HepG2 (cell line): Measurements from ENCODE around the gene ACTN3. TPM values are rescaled to one million over a fixed set of nuclear protein-coding genes. Genes with fewer than 3 reads are reported as not detected.
"Not testable (repeated sequence)": the region's sequence is repeated elsewhere in the genome, so short reads cannot be mapped to it uniquely, and the experiment has no call there.

Experiments
- ATAC-seq: fragments of 200-7000 bp; cut with Tn5 transposase; 3 replicates; pipeline ENCODE4 v1.9.1; 2020; ENCODE audit warnings: mild to moderate bottlenecking, moderate library complexity
- BruUV-seq: library from RNA; stranded (reverse); fragments of 400-500 nt; replicated peaks from 2 replicates; lab custom pipeline; 2021; lab: Mats Ljungman, UMichigan
- CTCF ChIA-PET: fragments of 300-600 bp; formaldehyde crosslinking; extraction: SDS; loops from one replicate; lab custom pipeline; 2021; ENCODE audit warnings: low total read pairs, inconsistent platforms, low intra/inter-chr PET ratio; lab: Yijun Ruan, JAX
- POLR2A ChIA-PET: fragments of 350-600 bp; sonication (Branson Sonifier 250); formaldehyde crosslinking; loops from one replicate; lab custom pipeline; 2020; ENCODE audit warnings: antibody characterized with exemption, inconsistent platforms; lab: Yijun Ruan, JAX
- DNase-seq: peaks from one replicate; pipeline ENCODE4 v3.0.0-alpha.2; 2015; ENCODE audit warnings: low spot score
- FAIRE-seq: peaks from 3 replicates; lab custom pipeline; 2011; peaks lifted over from hg19 to GRCh38; lab: Jason Lieb, UNC
- H2AFZ ChIP-seq: one replicate; pipeline ENCODE4 v1.6.1; 2011; ENCODE audit warnings: low read length, inconsistent platforms
- H3K27ac ChIP-seq: fragments of 300-600 bp; 3 replicates; pipeline ENCODE4 v1.8.0; 2011; ENCODE audit warnings: mixed run types, mild to moderate bottlenecking, mixed read lengths, low read length, inconsistent platforms; ENCODE audit not compliant: insufficient read depth; ENCODE audit errors: extremely low read length
- H3K27me3 ChIP-seq, 2 experiments: fragments of 200-600 bp in 1 of 2; 2 replicates in 1 of 2; 3 replicates in 1 of 2; pipeline versions ENCODE4 v1.6.0 to v1.8.0; 2011; ENCODE audit warnings: low read length in 2 of 2, mild to moderate bottlenecking in 2 of 2, moderate library complexity in 2 of 2, inconsistent platforms in 1 of 2; ENCODE audit not compliant: insufficient read depth in 2 of 2, control insufficient read depth in 1 of 2
- H3K36me3 ChIP-seq, 2 experiments: fragments of 200-600 bp in 1 of 2; replicated peaks in 1 of 2; 2 replicates in 1 of 2; 3 replicates in 1 of 2; pipeline versions ENCODE4 v1.5.1 to v1.8.0; 2011; ENCODE audit warnings: low read length in 2 of 2, inconsistent platforms in 1 of 2; ENCODE audit not compliant: insufficient read depth in 2 of 2, control insufficient read depth in 1 of 2
- H3K4me1 ChIP-seq: 2 replicates; pipeline ENCODE4 v1.5.1; 2012; ENCODE audit warnings: low read length, inconsistent platforms; ENCODE audit not compliant: insufficient read depth
- H3K4me2 ChIP-seq: 2 replicates; pipeline ENCODE4 v1.6.0; 2011; ENCODE audit warnings: low read depth, low read length, inconsistent platforms
- H3K4me3 ChIP-seq, 3 experiments: fragments of 200-600 bp in 1 of 3; sonication (generic), shearing (Covaris generic) in 1 of 3; replicated peaks in 1 of 3; 2 replicates each; pipeline ENCODE4 v1.5.1; 2011 to 2016; ENCODE audit warnings: low read length in 3 of 3, inconsistent platforms in 2 of 3, low read depth in 2 of 3, mild to moderate bottlenecking in 2 of 3, control low read depth in 1 of 3, mixed read lengths in 1 of 3; ENCODE audit not compliant: insufficient read depth in 1 of 3
- H3K79me2 ChIP-seq: one replicate; pipeline ENCODE4 v1.6.1; 2011; ENCODE audit warnings: low read length, inconsistent platforms; ENCODE audit not compliant: insufficient read depth
- H3K9ac ChIP-seq: 2 replicates; pipeline ENCODE4 v1.6.0; 2011; ENCODE audit warnings: mild to moderate bottlenecking, low read depth, low read length, inconsistent platforms; ENCODE audit not compliant: insufficient read depth
- H3K9me3 ChIP-seq: 2 replicates; pipeline ENCODE4 v1.5.1; 2012; ENCODE audit warnings: mild to moderate bottlenecking, low read length
- H4K20me1 ChIP-seq: 2 replicates; pipeline ENCODE4 v1.6.0; 2011; ENCODE audit warnings: inconsistent platforms, mild to moderate bottlenecking, low read length, moderate library complexity; ENCODE audit not compliant: insufficient read depth
- ZNF121 ChIP-seq: sonication (generic); formaldehyde crosslinking; IDR thresholded peaks from 2 replicates; pipeline ENCODE4 v1.5.0; 2020; ENCODE audit warnings: mild to moderate bottlenecking, missing genetic modification reagents
- ZNF562 ChIP-seq: sonication (generic); formaldehyde crosslinking; IDR thresholded peaks from 2 replicates; pipeline ENCODE4 v1.8.0; 2022; ENCODE audit warnings: missing genetic modification reagents, borderline replicate concordance
- WGBS: methylation state at CpG from one replicate; pipeline ENCODE4 v1.1.6; 2017; ENCODE audit warnings: low lambda C conversion rate; 5-methylcytosine and 5-hydroxymethylcytosine counted together
- in situ Hi-C: cut with HindIII; loops from 2 replicates; pipeline ENCODE4 v1.10.0; 2017; ENCODE audit warnings: low pct_unique_long_range_greater_than_20kb; ENCODE audit not compliant: extremely low pct_ligation_motif_present
- intact Hi-C: fragments of 100-400 bp; cut with micrococcal nuclease; formaldehyde crosslinking; loops from one replicate; pipeline ENCODE4 v1.10.0; 2022; ENCODE audit not compliant: unreplicated experiment
- polyA plus RNA-seq, 8 experiments: library from polyadenylated mRNA; depleted of rRNA in 3 of 8; stranded (reverse) in 7 of 8; unstranded in 1 of 8; fragments of >200 nt; fragmentation: Illumina TruSeq in 4 of 8; extraction: Trizol in 4 of 8; gene quantifications; 2 replicates each; pipeline versions ENCODE4 v1.2.1 to v1.2.3, GENCODE V29; 2011 to 2016; ENCODE audit warnings: low read depth in 4 of 8, missing spikeins in 1 of 8, mixed read lengths in 1 of 8; ENCODE audit not compliant: insufficient read depth in 1 of 8
- total RNA-seq, 5 experiments: library from RNA; depleted of rRNA; stranded (reverse); fragments of >200 nt; fragmentation: Illumina TruSeq; extraction: Trizol; gene quantifications; 2 replicates each; pipeline ENCODE4 v1.2.3, GENCODE V29; 2016; ENCODE audit warnings: low read depth in 1 of 5

The ACTN3 gene
- total and polyA plus RNA-seq, 2 of the 13 experiments (the other 11 are each of a cell fraction or from before 2014, with no cell fraction given), result 0.04 to 0.09 TPM

- H3K27me3 ChIP-seq, FAIRE-seq, H3K79me2 ChIP-seq, CTCF ChIA-PET, BruUV-seq, H3K4me3 ChIP-seq, H2AFZ ChIP-seq, DNase-seq, H3K27ac ChIP-seq, POLR2A ChIA-PET: not testable (repeated sequence)
- peaks cover 31% of the 10 kb centered on the region for H3K4me1 ChIP-seq
- peak; percentile 76; the same call in 1 of the 2 replicates for TF ChIP-seq ZNF562 (CRISPR knock-in tag)
- TF ChIP-seq, all 625 proteins: peak for 1; not testable (repeated sequence) for 624
- ATAC-seq, in situ Hi-C loops, intact Hi-C loops, H3K9ac ChIP-seq, H3K4me2 ChIP-seq, H4K20me1 ChIP-seq, H3K36me3 ChIP-seq, H3K9me3 ChIP-seq: not testable (repeated sequence)
- WGBS, result 54% methylated on average over 3 of the region's 3 CpGs
These were observed 36.0 kb downstream of the ACTN3 start for GRCh38 chr11:66582565-66583147.

DNA sequence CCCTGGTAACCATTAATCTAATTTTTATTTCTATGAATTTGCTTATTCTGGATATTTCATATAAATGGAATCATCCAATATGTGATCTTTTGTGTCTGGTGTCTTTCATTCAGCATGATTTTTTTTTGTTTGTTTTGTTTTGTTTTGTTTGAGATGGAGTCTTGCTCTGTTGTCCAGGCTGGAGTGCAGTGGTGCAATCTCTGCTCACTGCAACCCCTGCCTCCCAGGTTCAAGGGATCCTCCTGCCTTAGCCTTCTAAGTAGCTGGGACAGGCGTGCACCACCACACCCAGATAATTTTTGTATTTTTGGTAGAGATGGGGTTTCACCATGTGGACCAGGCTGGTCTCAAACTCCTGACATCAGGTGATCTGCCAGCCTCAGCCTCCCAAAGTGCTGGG, 38.7 kb downstream of the ACTN3 start:
- peaks cover 36% of the 10 kb centered on the region for H3K4me1 ChIP-seq
- H3K36me3 ChIP-seq, H3K79me2 ChIP-seq, in situ Hi-C loops, H3K9me3 ChIP-seq, ATAC-seq, H2AFZ ChIP-seq, H3K27me3 ChIP-seq, H3K4me2 ChIP-seq, CTCF ChIA-PET, DNase-seq, FAIRE-seq, H4K20me1 ChIP-seq, H3K4me3 ChIP-seq, H3K27ac ChIP-seq, H3K9ac ChIP-seq, BruUV-seq, intact Hi-C loops: not testable (repeated sequence)
- WGBS, result 67% methylated on average over 1 of the region's 1 CpG
- peak; percentile 89 for TF ChIP-seq ZNF121
- POLR2A ChIA-PET, result interaction anchor here (0.8 to 1.7 kb wide), 3 partner anchors 22 to 93 kb away, joined by 3 to 4 read pairs (median 4); partner anchors contain the start of gene RBM4B
